Choroid plexus epithelial cell (primary cell): Measurements from ENCODE around the gene CEP63.

Source experiments
- DNase-seq: peaks from one replicate; pipeline ENCODE4 v3.0.0-alpha.2; 2010; ENCODE audit warnings: low read depth
- H3K4me3 ChIP-seq: 2 replicates; pipeline ENCODE4 v1.5.1; 2011; ENCODE audit warnings: low read depth, mild to moderate bottlenecking, control low read depth, low read length, moderate library complexity
- TF ChIP-seq, protein P1 (sequence below): conservative IDR thresholded peaks from 2 replicates; pipeline ENCODE4 v1.5.1; 2011; ENCODE audit warnings: low read depth, mild to moderate bottlenecking, control low read depth, inconsistent platforms, low read length, moderate library complexity

The CEP63 gene

DNA sequence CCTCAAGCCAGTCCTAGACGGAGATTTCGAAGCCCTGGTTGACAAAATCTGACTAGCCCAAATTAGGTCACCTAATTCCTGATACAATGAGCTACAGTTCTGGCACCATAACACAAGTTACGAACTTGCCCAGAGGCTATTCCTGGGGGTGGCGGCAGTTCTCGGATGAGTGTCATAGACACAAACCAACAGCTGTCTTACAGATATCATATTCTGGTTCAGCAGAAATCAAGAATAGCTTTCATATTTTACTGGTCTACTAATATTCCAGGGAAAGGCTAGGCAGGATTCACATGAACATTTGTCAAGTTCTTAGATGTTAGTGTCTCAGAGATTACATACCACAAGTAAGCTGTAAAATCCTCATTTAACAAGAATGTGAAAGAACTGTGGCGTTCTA is 8.9 kb upstream of the CEP63 start:
- TF ChIP-seq, protein P1, sequence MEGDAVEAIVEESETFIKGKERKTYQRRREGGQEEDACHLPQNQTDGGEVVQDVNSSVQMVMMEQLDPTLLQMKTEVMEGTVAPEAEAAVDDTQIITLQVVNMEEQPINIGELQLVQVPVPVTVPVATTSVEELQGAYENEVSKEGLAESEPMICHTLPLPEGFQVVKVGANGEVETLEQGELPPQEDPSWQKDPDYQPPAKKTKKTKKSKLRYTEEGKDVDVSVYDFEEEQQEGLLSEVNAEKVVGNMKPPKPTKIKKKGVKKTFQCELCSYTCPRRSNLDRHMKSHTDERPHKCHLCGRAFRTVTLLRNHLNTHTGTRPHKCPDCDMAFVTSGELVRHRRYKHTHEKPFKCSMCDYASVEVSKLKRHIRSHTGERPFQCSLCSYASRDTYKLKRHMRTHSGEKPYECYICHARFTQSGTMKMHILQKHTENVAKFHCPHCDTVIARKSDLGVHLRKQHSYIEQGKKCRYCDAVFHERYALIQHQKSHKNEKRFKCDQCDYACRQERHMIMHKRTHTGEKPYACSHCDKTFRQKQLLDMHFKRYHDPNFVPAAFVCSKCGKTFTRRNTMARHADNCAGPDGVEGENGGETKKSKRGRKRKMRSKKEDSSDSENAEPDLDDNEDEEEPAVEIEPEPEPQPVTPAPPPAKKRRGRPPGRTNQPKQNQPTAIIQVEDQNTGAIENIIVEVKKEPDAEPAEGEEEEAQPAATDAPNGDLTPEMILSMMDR: no peak
- no peak overlapping the region for H3K4me3 ChIP-seq
- no peak for DNase-seq

DNA sequence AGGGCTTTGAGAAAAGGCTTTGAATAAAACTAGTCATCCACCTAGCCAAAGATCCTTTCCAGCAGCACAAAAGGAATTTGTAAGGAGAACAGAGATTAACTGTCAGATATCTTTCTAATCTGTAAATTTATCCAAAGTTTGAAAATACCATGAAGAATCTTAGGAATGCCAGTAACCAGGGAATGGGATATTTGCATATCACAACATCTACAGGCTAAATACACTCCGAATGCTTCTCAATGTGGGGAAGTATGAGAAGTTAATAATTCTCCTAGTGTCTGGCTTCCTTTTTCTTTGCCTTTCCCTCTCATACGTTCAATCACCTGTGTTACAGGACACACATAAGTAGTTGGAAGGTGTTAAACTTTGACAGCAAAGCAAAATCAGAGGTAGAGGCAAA is 7.9 kb upstream of the CEP63 start:
- TF ChIP-seq, protein P1: no peak

DNA sequence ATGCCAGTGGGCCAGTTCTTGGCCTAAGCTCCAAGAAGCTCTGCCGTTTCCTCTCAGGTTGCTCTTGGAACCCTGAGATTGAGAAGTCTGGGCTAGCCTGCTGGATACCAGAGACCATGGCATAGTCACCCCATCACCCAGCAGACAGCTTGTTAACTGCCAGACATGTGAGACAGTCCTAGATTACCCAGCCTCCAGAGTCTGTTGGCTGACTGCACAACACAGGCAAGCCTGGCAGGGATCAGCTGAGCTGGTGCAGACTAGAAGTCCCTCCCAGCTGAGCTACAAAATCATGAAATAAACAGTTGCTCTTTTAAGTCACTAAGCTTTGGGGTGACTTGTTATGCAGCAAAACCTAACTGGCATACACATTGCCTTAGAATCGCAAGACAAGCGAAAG is 5.3 kb upstream of the CEP63 start:
- TF ChIP-seq, protein P1: no peak
- DNase-seq: no peak
- H3K4me3 ChIP-seq: no peak overlapping the region

More for the DNA sequence above, 7.9 kb upstream of the CEP63 start:
- DNase-seq: no peak
- no peak overlapping the region for H3K4me3 ChIP-seq

DNA sequence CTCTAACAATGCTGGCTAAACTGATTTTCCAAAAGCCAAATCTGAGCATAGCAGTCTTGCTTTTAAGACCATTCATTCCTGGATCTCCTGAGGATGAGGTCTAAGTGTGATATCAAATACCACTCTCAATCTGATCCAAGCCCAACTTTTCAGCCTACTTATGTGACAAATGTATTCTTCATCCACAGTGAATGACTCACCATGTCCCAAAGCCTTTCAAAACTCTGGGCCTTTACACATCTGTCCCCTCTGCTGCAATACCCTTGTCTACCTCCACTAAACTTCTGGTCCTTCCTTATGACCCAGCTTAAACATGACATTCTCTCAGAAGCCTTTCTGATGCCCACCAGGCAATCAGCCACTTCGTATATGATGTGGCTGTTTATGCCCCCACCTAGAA is 4.7 kb upstream of the CEP63 start:
- TF ChIP-seq, protein P1: no peak
- no peak for DNase-seq
- H3K4me3 ChIP-seq: no peak overlapping the region

DNA sequence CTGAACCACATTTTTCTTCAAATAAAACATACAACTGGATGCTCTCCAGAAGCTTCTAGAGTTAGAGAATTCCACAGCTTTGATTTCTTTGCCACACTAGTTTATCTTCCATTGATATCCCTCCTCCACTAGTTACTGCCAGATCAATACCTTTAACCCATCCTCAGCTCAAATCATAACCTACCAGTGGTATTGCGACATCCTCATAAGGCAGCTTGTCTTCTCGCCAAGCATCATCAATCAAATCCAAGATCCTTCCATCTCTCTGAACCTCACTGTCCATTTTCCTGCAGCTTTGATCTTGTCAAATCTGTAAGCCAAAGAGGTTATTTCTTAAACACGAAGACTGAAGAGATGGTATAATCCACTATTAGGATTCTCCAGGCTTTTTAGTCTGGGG is 3.2 kb upstream of the CEP63 start:
- H3K4me3 ChIP-seq: no peak overlapping the region
- DNase-seq: no peak
- TF ChIP-seq, protein P1: no peak

DNA sequence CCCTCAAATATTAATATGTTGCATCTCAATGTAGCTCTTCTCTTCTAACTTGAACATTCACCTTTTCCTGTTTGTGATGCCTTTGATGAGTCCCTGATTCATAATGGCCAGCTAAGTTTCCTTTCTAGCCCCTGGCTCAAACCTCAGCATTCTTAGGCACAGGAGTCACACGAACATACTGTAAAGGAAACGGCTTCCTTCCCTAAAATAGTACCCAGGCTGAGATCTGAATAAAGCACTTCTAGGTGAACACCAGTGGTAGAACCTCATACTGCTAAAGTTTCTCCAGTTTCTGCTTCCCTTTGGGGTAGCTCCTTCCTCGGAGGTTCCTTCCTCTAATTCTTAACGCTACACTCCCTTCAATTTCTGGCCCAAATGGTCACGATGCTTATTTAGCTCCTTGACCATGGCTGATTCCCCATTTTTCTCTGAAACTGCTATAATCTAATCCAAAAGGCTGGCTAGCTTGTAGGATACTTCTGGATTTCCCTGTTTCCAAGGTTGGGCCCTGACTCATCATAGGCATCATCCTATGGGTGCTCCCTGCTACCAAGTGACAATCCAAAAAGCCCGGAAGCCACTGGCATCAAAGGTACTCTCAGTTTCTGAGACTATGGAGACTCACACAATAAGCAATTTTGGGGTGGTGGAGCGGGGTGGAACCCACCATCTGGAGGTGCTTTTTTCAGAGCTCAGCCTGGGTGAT is 2.5 kb upstream of the CEP63 start:
- TF ChIP-seq, protein P1: no peak
- H3K4me3 ChIP-seq: peak overlapping the region; percentile 6

DNA sequence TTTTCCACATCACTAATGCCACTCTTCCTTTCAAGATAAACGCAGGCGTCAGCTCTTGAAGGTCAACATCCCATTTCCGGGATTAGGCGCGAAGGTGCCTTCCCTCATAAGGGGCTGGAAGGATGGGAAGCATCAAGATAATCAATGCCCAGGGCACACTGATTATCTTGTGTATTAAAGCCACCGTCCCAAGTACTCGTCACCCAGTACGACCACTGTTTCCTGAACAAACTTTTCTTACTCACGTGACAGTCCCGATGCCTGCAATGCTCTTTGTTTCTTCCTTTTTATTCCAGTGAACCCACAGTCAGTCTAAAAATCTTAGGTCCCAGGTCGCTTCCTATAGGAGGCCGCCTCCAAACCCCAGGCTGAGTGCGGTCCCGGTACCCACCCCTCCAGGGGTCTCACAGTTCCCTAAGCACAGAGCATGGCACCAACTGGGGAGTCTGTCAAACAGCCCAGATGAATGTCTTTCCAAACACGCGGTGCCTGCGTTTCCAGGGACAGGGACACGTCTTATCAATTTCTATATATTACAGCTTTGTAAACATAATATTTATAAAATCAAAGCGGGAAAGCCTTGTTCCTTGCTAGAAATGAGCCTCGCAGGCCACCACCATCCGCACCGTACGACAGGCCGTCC is 661 bp upstream of the CEP63 start:
- TF ChIP-seq, protein P1: no peak

More for the DNA sequence above, 2.5 kb upstream of the CEP63 start:
- peak; percentile 72 for DNase-seq

More for the DNA sequence above, 661 bp upstream of the CEP63 start:
- peak; percentile 39 for DNase-seq
- peak overlapping the region; percentile 88 for H3K4me3 ChIP-seq
